GM18508 (cell line): ENCODE measurements around the gene LRRC26.
"Not testable (repeated sequence)": the region's sequence is repeated elsewhere in the genome, so short reads cannot be mapped to it uniquely, and the experiment has no call there.

ENCODE experiments used
- ATAC-seq: cut with Tn5 transposase; IDR thresholded peaks from one replicate; pipeline ENCODE4 v1.9.1; 2021; ENCODE audit warnings: moderate number of reproducible peaks; ENCODE audit not compliant: insufficient read depth, unreplicated experiment

Gene LRRC26

GRCh38 chr9:137121927-137122795 is 47.7 kb downstream of the LRRC26 start:
- ATAC-seq = not testable (repeated sequence)
